Activated B cell treated with CpG ODN at 0.5 μM for 24 hours (primary cell): ENCODE data around the gene SGSH. TPM values are rescaled to one million over a fixed set of nuclear protein-coding genes. Genes with fewer than 3 reads are reported as not detected.
"Not testable (repeated sequence)": the region's sequence is repeated elsewhere in the genome, so short reads cannot be mapped to it uniquely, and the experiment has no call there.

ENCODE experiments used
- ATAC-seq: fragments of 200-7000 bp; cut with Tn5 transposase; one replicate; pipeline ENCODE4 v1.10.0; 2021; ENCODE audit warnings: low read depth, mild to moderate bottlenecking, moderate library complexity
- CTCF ChIA-PET: fragments of 350-600 bp; sonication (Branson Sonifier 250); formaldehyde crosslinking; loops from one replicate; lab custom pipeline; 2021; ENCODE audit warnings: antibody characterized with exemption; lab: Charles Lee
- POLR2A ChIA-PET: fragments of 350-600 bp; sonication (Branson Sonifier 250); formaldehyde crosslinking; loops from one replicate; lab custom pipeline; 2021; ENCODE audit warnings: antibody characterized with exemption; lab: Charles Lee
- DNase-seq: peaks from one replicate; pipeline ENCODE4 v3.0.0; 2022
- H3K27ac Mint-ChIP-seq: one replicate; pipeline ENCODE4 v1.8.0; 2020; ENCODE audit warnings: mixed read lengths
- H3K27me3 Mint-ChIP-seq: one replicate; pipeline ENCODE4 v1.8.0; 2021; ENCODE audit warnings: mixed read lengths
- H3K36me3 Mint-ChIP-seq: one replicate; pipeline ENCODE4 v1.8.0; 2021; ENCODE audit warnings: low read depth, mixed read lengths
- H3K4me1 Mint-ChIP-seq: one replicate; pipeline ENCODE4 v1.8.0; 2021; ENCODE audit warnings: mixed read lengths
- H3K4me3 Mint-ChIP-seq: one replicate; pipeline ENCODE4 v1.8.0; 2020; ENCODE audit warnings: mild to moderate bottlenecking, mixed read lengths
- H3K9me3 Mint-ChIP-seq: one replicate; pipeline ENCODE4 v1.8.0; 2020; ENCODE audit warnings: mixed read lengths
- intact Hi-C: fragments of 100-400 bp; cut with micrococcal nuclease; formaldehyde crosslinking; loops from one replicate; pipeline ENCODE4 v1.15.1; 2024
- total RNA-seq: library from RNA; stranded (reverse); gene quantifications from 2 replicates; pipeline ENCODE4 v1.2.3, GENCODE V29; 2022
- TF ChIP-seq, protein P1 (sequence below): fragments of 200-600 bp; IDR thresholded peaks from one replicate; pipeline ENCODE4 v1.8.0; 2022; ENCODE audit warnings: antibody characterized with exemption, mild to moderate bottlenecking

Gene SGSH
- total RNA-seq, 1 donor from 2014 or later = 41.3 TPM

DNA sequence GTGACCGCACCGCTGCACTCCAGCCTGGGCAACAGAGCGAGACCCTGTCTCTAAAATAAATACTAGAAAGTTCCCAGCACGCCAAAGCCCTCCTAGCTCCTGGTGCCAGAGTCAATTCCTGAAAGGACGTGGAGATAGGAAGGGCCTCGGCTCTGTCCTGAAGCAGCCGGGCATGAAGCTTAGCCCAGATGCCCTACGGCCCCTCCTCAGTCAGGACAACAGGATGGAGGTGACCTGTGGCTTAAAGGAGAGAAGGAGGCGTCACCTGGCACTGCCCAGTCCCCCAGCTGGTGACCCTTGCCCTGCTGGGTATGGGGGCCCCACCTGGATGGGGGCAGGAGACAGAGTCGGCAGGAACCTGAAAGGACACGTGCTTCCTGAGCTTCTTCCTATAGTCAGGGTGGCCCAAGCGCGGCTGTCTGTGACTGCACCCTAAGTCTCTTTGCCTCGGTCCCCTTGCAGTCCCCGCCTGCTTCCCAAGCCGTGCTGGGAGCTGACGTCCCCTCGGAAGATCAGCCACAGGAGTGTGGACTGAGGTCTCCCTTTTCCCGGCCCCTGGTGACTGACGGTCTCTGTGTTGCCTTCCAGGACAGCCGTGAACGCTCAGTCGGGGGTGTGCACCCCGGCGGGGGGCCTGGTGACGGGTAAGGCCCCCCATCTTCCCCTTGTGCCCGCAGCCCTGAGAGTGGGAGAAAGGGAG lies 25.6 kb upstream of the SGSH start:
- H3K27ac Mint-ChIP-seq = no peak overlapping the region
- CTCF ChIA-PET = no interaction called here

DNA sequence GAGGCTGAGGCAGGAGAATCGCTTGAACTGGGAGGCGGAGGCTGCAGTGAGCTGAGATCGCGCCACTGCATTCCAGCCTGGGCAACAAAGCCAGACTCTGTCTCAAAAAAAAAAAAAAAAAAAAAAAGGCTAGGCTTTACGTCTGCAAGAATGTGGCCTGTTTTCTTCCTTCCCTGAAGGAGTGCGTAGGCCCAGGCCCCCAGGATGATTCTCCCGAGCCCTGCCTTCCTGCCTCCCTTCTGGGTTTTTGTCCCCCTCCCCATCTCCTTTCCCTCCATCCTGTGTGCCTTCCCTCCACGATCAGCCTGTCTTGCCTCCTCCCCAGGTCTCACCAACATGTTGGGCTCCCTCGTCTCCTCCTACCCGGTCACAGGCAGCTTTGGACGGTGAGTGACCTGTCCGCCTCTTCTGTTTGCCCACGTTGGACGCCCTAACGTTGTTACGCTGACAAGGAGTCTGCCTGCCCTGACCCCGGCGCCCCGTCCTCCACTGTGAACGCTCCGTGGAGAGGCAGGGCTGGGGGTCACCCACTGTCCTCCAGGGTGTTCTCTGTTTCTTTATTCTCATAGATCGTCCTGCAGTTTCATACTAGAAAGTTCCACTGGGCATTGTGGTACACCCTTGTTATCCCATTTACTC lies 24.9 kb upstream of the SGSH start:
- Mint-ChIP-seq H3K27me3 (no peaks in the 10 kb centered on the region), H3K4me3 (no peak overlapping the region), H3K36me3 (peaks cover 4% of the 10 kb centered on the region), H3K4me1 (no peaks in the 10 kb centered on the region), H3K9me3 (no peaks in the 10 kb centered on the region), H3K27ac (no peak overlapping the region)
- DNase-seq (no peak), ATAC-seq (no peak)
- intact Hi-C loops = no loop called here
- ChIA-PET CTCF (no interaction called here), POLR2A (no interaction called here)
- TF ChIP-seq, protein P1, sequence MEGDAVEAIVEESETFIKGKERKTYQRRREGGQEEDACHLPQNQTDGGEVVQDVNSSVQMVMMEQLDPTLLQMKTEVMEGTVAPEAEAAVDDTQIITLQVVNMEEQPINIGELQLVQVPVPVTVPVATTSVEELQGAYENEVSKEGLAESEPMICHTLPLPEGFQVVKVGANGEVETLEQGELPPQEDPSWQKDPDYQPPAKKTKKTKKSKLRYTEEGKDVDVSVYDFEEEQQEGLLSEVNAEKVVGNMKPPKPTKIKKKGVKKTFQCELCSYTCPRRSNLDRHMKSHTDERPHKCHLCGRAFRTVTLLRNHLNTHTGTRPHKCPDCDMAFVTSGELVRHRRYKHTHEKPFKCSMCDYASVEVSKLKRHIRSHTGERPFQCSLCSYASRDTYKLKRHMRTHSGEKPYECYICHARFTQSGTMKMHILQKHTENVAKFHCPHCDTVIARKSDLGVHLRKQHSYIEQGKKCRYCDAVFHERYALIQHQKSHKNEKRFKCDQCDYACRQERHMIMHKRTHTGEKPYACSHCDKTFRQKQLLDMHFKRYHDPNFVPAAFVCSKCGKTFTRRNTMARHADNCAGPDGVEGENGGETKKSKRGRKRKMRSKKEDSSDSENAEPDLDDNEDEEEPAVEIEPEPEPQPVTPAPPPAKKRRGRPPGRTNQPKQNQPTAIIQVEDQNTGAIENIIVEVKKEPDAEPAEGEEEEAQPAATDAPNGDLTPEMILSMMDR = no peak

More for the DNA sequence above, 25.6 kb upstream of the SGSH start:
- Mint-ChIP-seq H3K4me3 (no peak overlapping the region), H3K9me3 (no peaks in the 10 kb centered on the region), H3K36me3 (peaks cover 4% of the 10 kb centered on the region), H3K4me1 (no peaks in the 10 kb centered on the region), H3K27me3 (no peaks in the 10 kb centered on the region)
- DNase-seq (no peak), ATAC-seq (no peak)
- POLR2A ChIA-PET = no interaction called here
- TF ChIP-seq, protein P1 = no peak
- intact Hi-C loops = no loop called here

DNA sequence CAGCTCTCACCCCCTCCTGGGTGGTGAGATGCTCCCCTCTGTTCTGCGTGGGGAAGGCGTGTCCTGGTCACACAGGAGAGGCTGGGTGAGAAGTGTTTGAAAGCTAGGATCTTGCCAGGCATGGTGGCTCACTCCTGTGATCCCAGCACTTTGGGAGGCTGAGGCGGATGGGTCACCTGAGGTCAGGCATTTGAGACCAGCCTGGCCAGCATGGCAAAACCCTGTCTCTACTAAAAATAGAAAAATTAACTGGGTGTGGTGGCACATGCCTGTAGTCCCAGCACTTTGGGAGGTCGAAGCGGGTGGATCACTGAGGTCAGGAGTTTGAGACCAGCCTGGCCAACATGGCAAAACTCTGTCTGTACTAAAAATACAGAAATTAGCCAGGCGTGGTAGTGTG lies 24.3 kb upstream of the SGSH start:
- DNase-seq, H3K27ac Mint-ChIP-seq, ATAC-seq, H3K27me3 Mint-ChIP-seq, CTCF ChIA-PET, H3K36me3 Mint-ChIP-seq, POLR2A ChIA-PET, H3K4me3 Mint-ChIP-seq, H3K9me3 Mint-ChIP-seq, intact Hi-C loops, H3K4me1 Mint-ChIP-seq: not testable (repeated sequence)

DNA sequence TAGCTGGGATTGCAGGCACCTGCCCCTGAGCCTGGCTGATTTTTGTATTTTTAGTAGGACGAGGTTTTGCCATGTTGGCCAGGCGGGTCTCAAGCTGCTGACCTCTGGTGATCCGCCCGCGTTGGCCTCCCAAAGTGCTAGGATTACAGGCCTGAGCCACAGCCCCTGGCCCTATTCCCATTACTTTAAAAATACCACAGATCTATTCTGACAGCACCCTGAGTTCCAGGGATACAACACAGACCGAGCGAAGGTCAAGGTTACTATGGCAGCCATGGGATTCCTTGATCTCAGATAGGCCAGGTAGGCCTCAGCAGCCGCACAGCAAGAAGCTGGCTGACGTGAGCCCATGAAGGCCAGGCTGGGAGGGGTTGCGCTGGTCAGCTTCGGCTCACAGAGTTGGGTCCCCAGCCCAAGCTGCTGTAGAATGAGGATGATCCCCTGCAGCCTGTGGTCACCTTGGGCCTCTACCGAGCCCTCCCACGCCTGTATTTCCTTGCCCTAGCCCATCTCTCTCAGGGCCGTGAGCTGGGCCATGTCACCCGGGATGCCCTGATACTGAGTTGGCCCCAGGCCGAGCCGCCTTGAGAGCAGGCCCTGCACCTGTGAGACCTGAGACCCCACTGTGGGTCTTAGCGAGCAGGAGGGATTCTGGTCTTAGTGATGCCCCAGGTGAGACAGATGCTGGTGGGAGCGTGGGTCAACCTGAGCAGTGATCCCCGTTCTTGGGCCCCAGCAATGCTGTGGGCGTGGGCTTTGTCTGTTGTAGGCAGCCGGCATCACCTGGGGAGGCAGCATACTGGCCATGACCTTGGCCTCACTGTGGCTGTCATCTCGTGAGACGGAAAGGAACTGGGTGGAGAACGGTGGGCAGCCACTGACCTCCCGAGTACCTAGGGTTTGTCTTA lies 23.6 kb upstream of the SGSH start:
- Mint-ChIP-seq H3K27me3 (no peaks in the 10 kb centered on the region), H3K9me3 (no peaks in the 10 kb centered on the region), H3K27ac (no peak overlapping the region), H3K4me3 (no peak overlapping the region), H3K36me3 (peaks cover 4% of the 10 kb centered on the region), H3K4me1 (no peaks in the 10 kb centered on the region)
- POLR2A ChIA-PET = no interaction called here
- TF ChIP-seq, protein P1 = no peak
- no peak for DNase-seq
- no peak for ATAC-seq
- CTCF ChIA-PET = no interaction called here
- intact Hi-C loops = no loop called here

DNA sequence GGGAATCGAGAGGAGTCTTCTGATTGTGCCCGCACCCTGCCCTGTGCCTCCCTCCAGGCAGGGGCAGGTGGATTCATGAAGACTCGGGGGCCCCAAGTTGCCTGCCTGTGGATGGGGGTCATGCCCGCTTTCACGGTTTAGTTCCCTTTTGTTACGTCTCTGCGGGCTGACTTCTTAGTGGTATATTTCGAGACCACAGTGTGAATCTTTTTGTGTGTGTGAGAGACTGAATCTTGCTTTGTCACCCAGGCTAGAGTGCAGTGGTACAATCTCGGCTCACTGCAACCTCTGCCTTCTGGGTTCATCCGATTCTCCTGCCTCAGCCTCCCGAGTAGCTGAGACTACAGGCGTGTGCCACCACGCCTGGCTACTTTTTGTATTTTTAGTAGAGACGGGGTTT lies 22.4 kb upstream of the SGSH start:
- no peaks in the 10 kb centered on the region for H3K4me1 Mint-ChIP-seq
- H3K9me3 Mint-ChIP-seq = no peaks in the 10 kb centered on the region
- H3K36me3 Mint-ChIP-seq = peaks cover 6% of the 10 kb centered on the region
- CTCF ChIA-PET = no interaction called here
- intact Hi-C loops = no loop called here
- H3K27ac Mint-ChIP-seq = no peak overlapping the region
- ATAC-seq (no peak), DNase-seq (no peak)
- TF ChIP-seq, protein P1 = no peak
- POLR2A ChIA-PET = no interaction called here
- H3K27me3 Mint-ChIP-seq = no peaks in the 10 kb centered on the region
- no peak overlapping the region for H3K4me3 Mint-ChIP-seq
